HG02642 (cell line): Measurements from ENCODE around the gene ZP1.
A peak's percentile ranks its signal among the peaks of the same experiment; 100 is the strongest.

Source experiments
- ATAC-seq: cut with Tn5 transposase; IDR thresholded peaks from one replicate; pipeline ENCODE4 v1.9.1; 2021; ENCODE audit warnings: mild to moderate bottlenecking; ENCODE audit not compliant: unreplicated experiment, poor library complexity

Gene ZP1

GRCh38 chr11:60919956-60920355 lies 52.6 kb downstream of the ZP1 start:
- no peak for ATAC-seq

- ATAC-seq: no peak
Observed at GRCh38 chr11:60921259-60921658, 53.9 kb downstream of the ZP1 start.

GRCh38 chr11:60921777-60922335 lies 54.5 kb downstream of the ZP1 start:
- ATAC-seq: no peak

- no peak for ATAC-seq
Observed at GRCh38 chr11:60922906-60923305, 55.6 kb downstream of the ZP1 start.

GRCh38 chr11:60923326-60923725 lies 56.0 kb downstream of the ZP1 start:
- no peak for ATAC-seq

GRCh38 chr11:60923800-60924109 lies 56.4 kb downstream of the ZP1 start:
- no peak for ATAC-seq

GRCh38 chr11:60924110-60924905 lies 57.0 kb downstream of the ZP1 start, which contains the start of gene TMEM132A:
TMEM132A (plus strand) TSS chr11:60924460; CDS start chr11:60924634, 174 bp downstream.
- peak; percentile 50 for ATAC-seq
